Stimulated activated naive B cell treated with anti-CD40 and anti-IgM and Interleukin-4, amounts not matched to agents 10 μg/mL and 1 μg/mL and 100 μg/mL, for 72 hours (primary cell): ENCODE data around the gene ADAMTS12.
"Not testable (repeated sequence)": the region's sequence is repeated elsewhere in the genome, so short reads cannot be mapped to it uniquely, and the experiment has no call there.

Experiments used
- ATAC-seq, 2 donors: fragments of 150-1000 bp; cut with Tn5 transposase; replicated peaks; 2 replicates each; pipeline ENCODE4 v1.10.0; 2021; ENCODE audit warnings: moderate library complexity in 1 of 2
- DNase-seq: peaks from one replicate; pipeline ENCODE4 v3.0.0; 2021
- H3K27ac Mint-ChIP-seq: one replicate; pipeline ENCODE4 v1.8.0; 2022; ENCODE audit warnings: mild to moderate bottlenecking, mixed read lengths
- H3K27me3 Mint-ChIP-seq, 2 donors: one replicate each; pipeline ENCODE4 v1.8.0; 2022; ENCODE audit warnings: mixed read lengths in 2 of 2
- H3K36me3 Mint-ChIP-seq, 2 donors: one replicate each; pipeline ENCODE4 v1.8.0; 2022; ENCODE audit warnings: mixed read lengths in 2 of 2, mild to moderate bottlenecking in 1 of 2
- H3K4me1 Mint-ChIP-seq, 2 donors: one replicate each; pipeline ENCODE4 v1.8.0; 2022; ENCODE audit warnings: mixed read lengths in 2 of 2, mild to moderate bottlenecking in 1 of 2
- H3K4me3 Mint-ChIP-seq, 2 donors: one replicate each; pipeline ENCODE4 v1.8.0; 2022; ENCODE audit warnings: mild to moderate bottlenecking in 2 of 2, mixed read lengths in 2 of 2, moderate library complexity in 1 of 2
- H3K9me3 Mint-ChIP-seq, 2 donors: one replicate each; pipeline ENCODE4 v1.8.0; 2022; ENCODE audit warnings: mixed read lengths in 2 of 2, mild to moderate bottlenecking in 1 of 2

Gene ADAMTS12

GRCh38 chr5:33931136-33931535 is 39.3 kb upstream of the ADAMTS12 start:
- H3K27ac Mint-ChIP-seq = no peak overlapping the region
- DNase-seq (no peak), ATAC-seq (no peak)
- peaks cover 26 to 40% of the 10 kb centered on the region in 2 donors for H3K27me3 Mint-ChIP-seq
- H3K36me3 Mint-ChIP-seq = no peaks in the 10 kb centered on the region
- no peaks in the 10 kb centered on the region for H3K9me3 Mint-ChIP-seq
- H3K4me3 Mint-ChIP-seq = no peak overlapping the region
- peaks cover 6 to 25% of the 10 kb centered on the region in 2 donors for H3K4me1 Mint-ChIP-seq

GRCh38 chr5:33929925-33930690 is 38.3 kb upstream of the ADAMTS12 start:
- ATAC-seq = peak in 1 of 2 donors; percentile 56
- H3K27ac Mint-ChIP-seq = no peak overlapping the region
- H3K36me3 Mint-ChIP-seq = no peaks in the 10 kb centered on the region
- H3K4me1 Mint-ChIP-seq = peaks cover 5 to 21% of the 10 kb centered on the region in 2 donors
- DNase-seq = no peak
- H3K9me3 Mint-ChIP-seq = no peaks in the 10 kb centered on the region
- H3K4me3 Mint-ChIP-seq = no peak overlapping the region
- peaks cover 23 to 31% of the 10 kb centered on the region in 2 donors for H3K27me3 Mint-ChIP-seq

- no peak overlapping the region for H3K27ac Mint-ChIP-seq
- no peaks in the 10 kb centered on the region for H3K36me3 Mint-ChIP-seq
- H3K4me3 Mint-ChIP-seq = no peak overlapping the region
Measured at GRCh38 chr5:33928283-33928682, 36.5 kb upstream of the ADAMTS12 start.

GRCh38 chr5:33927685-33928084 is 35.9 kb upstream of the ADAMTS12 start:
- H3K4me3 Mint-ChIP-seq = no peak overlapping the region
- H3K27me3 Mint-ChIP-seq = peaks cover 24 to 31% of the 10 kb centered on the region in 2 donors
- no peak overlapping the region for H3K27ac Mint-ChIP-seq
- peaks cover 0 to 8% of the 10 kb centered on the region in 2 donors for H3K4me1 Mint-ChIP-seq
- H3K9me3 Mint-ChIP-seq = no peaks in the 10 kb centered on the region
- ATAC-seq = no peak
- no peak for DNase-seq
- H3K36me3 Mint-ChIP-seq = no peaks in the 10 kb centered on the region

More at GRCh38 chr5:33928283-33928682, 36.5 kb upstream of the ADAMTS12 start:
- H3K9me3 Mint-ChIP-seq = no peaks in the 10 kb centered on the region
- H3K27me3 Mint-ChIP-seq = peaks cover 24 to 25% of the 10 kb centered on the region in 2 donors
- DNase-seq = no peak
- peaks cover 0 to 8% of the 10 kb centered on the region in 2 donors for H3K4me1 Mint-ChIP-seq
- no peak for ATAC-seq

- H3K4me1 Mint-ChIP-seq = peaks cover 0 to 8% of the 10 kb centered on the region in 2 donors
- H3K9me3 Mint-ChIP-seq = peaks cover 0 to under 1% of the 10 kb centered on the region in 2 donors
- DNase-seq (no peak), ATAC-seq (no peak)
- no peak overlapping the region for H3K27ac Mint-ChIP-seq
- no peak overlapping the region for H3K4me3 Mint-ChIP-seq
- peaks cover 24 to 25% of the 10 kb centered on the region in 2 donors for H3K27me3 Mint-ChIP-seq
- no peaks in the 10 kb centered on the region for H3K36me3 Mint-ChIP-seq
Measured at GRCh38 chr5:33925278-33925677, 33.5 kb upstream of the ADAMTS12 start.

- ATAC-seq (no peak), DNase-seq (no peak)
- H3K9me3 Mint-ChIP-seq = peaks cover 19 to 20% of the 10 kb centered on the region in 2 donors
- H3K27me3 Mint-ChIP-seq = peaks cover 20 to 23% of the 10 kb centered on the region in 2 donors
- no peak overlapping the region for H3K4me3 Mint-ChIP-seq
- no peak overlapping the region for H3K27ac Mint-ChIP-seq
- H3K4me1 Mint-ChIP-seq = no peaks in the 10 kb centered on the region
- H3K36me3 Mint-ChIP-seq = peaks cover 0 to 4% of the 10 kb centered on the region in 2 donors
Measured at GRCh38 chr5:33921002-33921401, 29.2 kb upstream of the ADAMTS12 start.

GRCh38 chr5:33914844-33915243 is 23.1 kb upstream of the ADAMTS12 start:
- H3K4me3 Mint-ChIP-seq, DNase-seq, H3K27me3 Mint-ChIP-seq, H3K27ac Mint-ChIP-seq, H3K4me1 Mint-ChIP-seq, H3K36me3 Mint-ChIP-seq, ATAC-seq: not testable (repeated sequence)
- H3K9me3 Mint-ChIP-seq = peaks cover 30 to 31% of the 10 kb centered on the region in 2 donors

GRCh38 chr5:33906248-33906647 is 14.5 kb upstream of the ADAMTS12 start:
- not testable (repeated sequence) for ATAC-seq, DNase-seq, H3K27ac Mint-ChIP-seq, H3K4me1 Mint-ChIP-seq, H3K27me3 Mint-ChIP-seq, H3K36me3 Mint-ChIP-seq, H3K4me3 Mint-ChIP-seq
- H3K9me3 Mint-ChIP-seq = peaks cover 18 to 27% of the 10 kb centered on the region in 2 donors

GRCh38 chr5:33905381-33905780 is 13.6 kb upstream of the ADAMTS12 start:
- no peak overlapping the region for H3K4me3 Mint-ChIP-seq

GRCh38 chr5:33903118-33903517 is 11.3 kb upstream of the ADAMTS12 start:
- DNase-seq = no peak
- no peak for ATAC-seq
- H3K27me3 Mint-ChIP-seq = no peaks in the 10 kb centered on the region
- H3K9me3 Mint-ChIP-seq = peaks cover 15 to 19% of the 10 kb centered on the region in 2 donors
- peaks cover 0 to 4% of the 10 kb centered on the region in 2 donors for H3K36me3 Mint-ChIP-seq
- H3K4me1 Mint-ChIP-seq = no peaks in the 10 kb centered on the region
- no peak overlapping the region for H3K27ac Mint-ChIP-seq
- H3K4me3 Mint-ChIP-seq = no peak overlapping the region

More at GRCh38 chr5:33905381-33905780, 13.6 kb upstream of the ADAMTS12 start:
- ATAC-seq = no peak
- Mint-ChIP-seq H3K27ac (no peak overlapping the region), H3K4me1 (no peaks in the 10 kb centered on the region), H3K9me3 (peaks cover 17 to 26% of the 10 kb centered on the region in 2 donors), H3K36me3 (peaks cover 2 to 4% of the 10 kb centered on the region in 2 donors), H3K27me3 (no peaks in the 10 kb centered on the region)
- no peak for DNase-seq

- ATAC-seq = no peak
- Mint-ChIP-seq H3K9me3 (peaks cover 9 to 10% of the 10 kb centered on the region in 2 donors), H3K4me1 (no peaks in the 10 kb centered on the region), H3K4me3 (no peak overlapping the region), H3K27ac (no peak overlapping the region), H3K27me3 (peaks cover 9 to 10% of the 10 kb centered on the region in 2 donors), H3K36me3 (no peaks in the 10 kb centered on the region)
- no peak for DNase-seq
Measured at GRCh38 chr5:33901156-33901555, 9.4 kb upstream of the ADAMTS12 start.

- Mint-ChIP-seq H3K36me3 (no peaks in the 10 kb centered on the region), H3K27me3 (peaks cover 42 to 52% of the 10 kb centered on the region in 2 donors), H3K4me1 (peaks cover 0 to 6% of the 10 kb centered on the region in 2 donors), H3K4me3 (no peak overlapping the region), H3K27ac (no peak overlapping the region), H3K9me3 (peaks cover 0 to 1% of the 10 kb centered on the region in 2 donors)
- DNase-seq (no peak), ATAC-seq (no peak)
Measured at GRCh38 chr5:33894566-33894965, 2.8 kb upstream of the ADAMTS12 start.

- ATAC-seq = no peak
- Mint-ChIP-seq H3K4me1 (peaks cover 0 to 6% of the 10 kb centered on the region in 2 donors), H3K27me3 (peaks cover 54 to 60% of the 10 kb centered on the region in 2 donors), H3K9me3 (peaks cover 0 to 1% of the 10 kb centered on the region in 2 donors), H3K27ac (no peak overlapping the region), H3K4me3 (peak overlapping the region in 1 of 2 donors; percentile 8), H3K36me3 (no peaks in the 10 kb centered on the region)
- DNase-seq = no peak
Measured at GRCh38 chr5:33892620-33893137, 889 bp upstream of the ADAMTS12 start.

- H3K27me3 Mint-ChIP-seq = peaks cover 46 to 60% of the 10 kb centered on the region in 2 donors
- ATAC-seq = no peak
Measured at GRCh38 chr5:33891446-33891787, 373 bp downstream of the ADAMTS12 start.

More at GRCh38 chr5:33891446-33891787, 373 bp downstream of the ADAMTS12 start:
- Mint-ChIP-seq H3K36me3 (no peaks in the 10 kb centered on the region), H3K27ac (no peak overlapping the region), H3K9me3 (peaks cover 0 to 1% of the 10 kb centered on the region in 2 donors), H3K4me3 (no peak overlapping the region), H3K4me1 (peaks cover 0 to 6% of the 10 kb centered on the region in 2 donors)
- DNase-seq = no peak
